SK-N-SH treated with all-trans-retinoic acid at 6 μM for 48 hours (cell line): ENCODE results near the gene MFAP1.
"Not testable (repeated sequence)": the region's sequence is repeated elsewhere in the genome, so short reads cannot be mapped to it uniquely, and the experiment has no call there.

Experiments used
- ATAC-seq: fragments of 200-7000 bp; cut with Tn5 transposase; 3 replicates; pipeline ENCODE4 v1.9.1; 2020; ENCODE audit warnings: mild to moderate bottlenecking, moderate library complexity
- ARNTL ChIP-seq: fragments of 450-650 bp; formaldehyde crosslinking; IDR thresholded peaks from 2 replicates; pipeline ENCODE4 v1.5.0; 2020; ENCODE audit warnings: low read depth, mild to moderate bottlenecking, moderate library complexity, borderline replicate concordance
- BACH2 ChIP-seq: fragments of 250-450 bp; sonication (Bioruptor Pico); IDR thresholded peaks from 2 replicates; pipeline ENCODE4 v1.9.0; 2021; ENCODE audit warnings: mild to moderate bottlenecking, borderline replicate concordance
- CSDC2 ChIP-seq: fragments of 250-450 bp; sonication (Bioruptor Pico); IDR thresholded peaks from 2 replicates; pipeline ENCODE4 v1.5.0; 2020; ENCODE audit warnings: mild to moderate bottlenecking, moderate library complexity
- ESRRG ChIP-seq: fragments of 250-450 bp; sonication (Bioruptor Pico); IDR thresholded peaks from 2 replicates; pipeline ENCODE4 v1.6.1; 2021; ENCODE audit warnings: mild to moderate bottlenecking
- ISL1 ChIP-seq: fragments of 250-450 bp; sonication (Bioruptor Pico); IDR thresholded peaks from 2 replicates; pipeline ENCODE4 v2.1.2; 2022; ENCODE audit warnings: mild to moderate bottlenecking, moderate library complexity
- OSR1 ChIP-seq: fragments of 250-450 bp; sonication (Bioruptor Pico); IDR thresholded peaks from 2 replicates; pipeline ENCODE4 v1.8.0; 2022; ENCODE audit warnings: moderate library complexity, mild to moderate bottlenecking, inconsistent platforms
- RARB ChIP-seq: fragments of 250-450 bp; sonication (Bioruptor Pico); IDR thresholded peaks from 2 replicates; pipeline ENCODE4 v1.8.0; 2021; ENCODE audit warnings: mild to moderate bottlenecking, moderate library complexity
- SNAI2 ChIP-seq: fragments of 250-450 bp; sonication (Bioruptor Pico); IDR thresholded peaks from 2 replicates; pipeline ENCODE4 v1.5.0; 2020; ENCODE audit warnings: mild to moderate bottlenecking, moderate library complexity
- TCF4 ChIP-seq: fragments of 250-450 bp; sonication (Bioruptor Pico); IDR thresholded peaks from 2 replicates; pipeline ENCODE4 v1.8.0; 2021; ENCODE audit warnings: mild to moderate bottlenecking, moderate library complexity, borderline replicate concordance
- TOX ChIP-seq: fragments of 250-450 bp; sonication (Bioruptor Pico); IDR thresholded peaks from 2 replicates; pipeline ENCODE4 v1.8.0; 2021; ENCODE audit warnings: mild to moderate bottlenecking, moderate library complexity, borderline replicate concordance
- ZFP3 ChIP-seq: fragments of 250-450 bp; sonication (Bioruptor Pico); IDR thresholded peaks from 2 replicates; pipeline ENCODE4 v1.5.0; 2020; ENCODE audit warnings: mild to moderate bottlenecking, moderate library complexity
- ZFP30 ChIP-seq: fragments of 450-650 bp; formaldehyde crosslinking; IDR thresholded peaks from 2 replicates; pipeline ENCODE4 v1.5.0; 2022; ENCODE audit warnings: mild to moderate bottlenecking, moderate library complexity
- ZNF565 ChIP-seq: fragments of 450-650 bp; formaldehyde crosslinking; conservative IDR thresholded peaks from 2 replicates; pipeline ENCODE4 v1.5.0; 2020; ENCODE audit warnings: low read depth, mild to moderate bottlenecking, moderate library complexity
- ZNF70 ChIP-seq: fragments of 450-650 bp; formaldehyde crosslinking; IDR thresholded peaks from 2 replicates; pipeline ENCODE4 v1.5.0; 2020; ENCODE audit warnings: mild to moderate bottlenecking, moderate library complexity
- TF ChIP-seq, protein P1 (sequence below): fragments of 250-450 bp; sonication (Bioruptor Pico); IDR thresholded peaks from 2 replicates; pipeline ENCODE4 v1.5.0; 2020; ENCODE audit warnings: mild to moderate bottlenecking, moderate library complexity
- TF ChIP-seq, protein P2 (sequence below): fragments of 250-450 bp; sonication (Bioruptor Pico); IDR thresholded peaks from 2 replicates; pipeline ENCODE4 v1.5.1; 2020; ENCODE audit warnings: low read depth, mild to moderate bottlenecking, moderate library complexity
- TF ChIP-seq, protein P3 (sequence below): fragments of 250-450 bp; sonication (Bioruptor Pico); IDR thresholded peaks from 2 replicates; pipeline ENCODE4 v1.8.0; 2021; ENCODE audit warnings: low read depth, mild to moderate bottlenecking, moderate library complexity, borderline replicate concordance
- TF ChIP-seq, protein P4 (sequence below): fragments of 250-450 bp; sonication (Bioruptor Pico); IDR thresholded peaks from 2 replicates; pipeline ENCODE4 v1.8.0; 2020; ENCODE audit warnings: mild to moderate bottlenecking, moderate library complexity, borderline replicate concordance
- TF ChIP-seq, protein P5 (sequence below): fragments of 250-450 bp; sonication (Bioruptor Pico); IDR thresholded peaks from 2 replicates; pipeline ENCODE4 v1.5.1; 2021; ENCODE audit warnings: mild to moderate bottlenecking, moderate library complexity

Gene MFAP1

GRCh38 chr15:43821505-43821904, 3.0 kb downstream of the MFAP1 start (continued):
- TF ChIP-seq, protein P1, sequence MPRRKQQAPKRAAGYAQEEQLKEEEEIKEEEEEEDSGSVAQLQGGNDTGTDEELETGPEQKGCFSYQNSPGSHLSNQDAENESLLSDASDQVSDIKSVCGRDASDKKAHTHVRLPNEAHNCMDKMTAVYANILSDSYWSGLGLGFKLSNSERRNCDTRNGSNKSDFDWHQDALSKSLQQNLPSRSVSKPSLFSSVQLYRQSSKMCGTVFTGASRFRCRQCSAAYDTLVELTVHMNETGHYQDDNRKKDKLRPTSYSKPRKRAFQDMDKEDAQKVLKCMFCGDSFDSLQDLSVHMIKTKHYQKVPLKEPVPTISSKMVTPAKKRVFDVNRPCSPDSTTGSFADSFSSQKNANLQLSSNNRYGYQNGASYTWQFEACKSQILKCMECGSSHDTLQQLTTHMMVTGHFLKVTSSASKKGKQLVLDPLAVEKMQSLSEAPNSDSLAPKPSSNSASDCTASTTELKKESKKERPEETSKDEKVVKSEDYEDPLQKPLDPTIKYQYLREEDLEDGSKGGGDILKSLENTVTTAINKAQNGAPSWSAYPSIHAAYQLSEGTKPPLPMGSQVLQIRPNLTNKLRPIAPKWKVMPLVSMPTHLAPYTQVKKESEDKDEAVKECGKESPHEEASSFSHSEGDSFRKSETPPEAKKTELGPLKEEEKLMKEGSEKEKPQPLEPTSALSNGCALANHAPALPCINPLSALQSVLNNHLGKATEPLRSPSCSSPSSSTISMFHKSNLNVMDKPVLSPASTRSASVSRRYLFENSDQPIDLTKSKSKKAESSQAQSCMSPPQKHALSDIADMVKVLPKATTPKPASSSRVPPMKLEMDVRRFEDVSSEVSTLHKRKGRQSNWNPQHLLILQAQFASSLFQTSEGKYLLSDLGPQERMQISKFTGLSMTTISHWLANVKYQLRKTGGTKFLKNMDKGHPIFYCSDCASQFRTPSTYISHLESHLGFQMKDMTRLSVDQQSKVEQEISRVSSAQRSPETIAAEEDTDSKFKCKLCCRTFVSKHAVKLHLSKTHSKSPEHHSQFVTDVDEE (CRISPR knock-in tag), result no peak

DNA sequence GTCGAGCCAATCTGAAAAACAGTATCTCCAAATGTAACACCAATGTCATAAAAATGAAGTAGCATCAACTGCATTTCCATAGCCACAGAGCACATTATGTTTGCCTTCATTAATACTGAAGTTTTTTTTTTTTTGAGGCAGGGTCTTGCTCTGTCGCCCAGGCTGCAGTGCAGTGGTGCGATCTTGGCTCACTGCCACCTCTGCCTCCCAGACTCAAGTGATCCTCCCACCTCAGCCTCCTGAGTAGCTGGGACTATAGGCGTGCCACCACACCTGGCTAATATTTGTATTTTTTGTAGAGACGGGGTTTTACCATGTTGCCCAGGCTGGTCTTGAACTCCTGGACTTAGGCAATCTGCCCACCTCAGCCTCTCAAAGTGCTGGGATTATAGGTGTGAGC, 9.4 kb downstream of the MFAP1 start:
- not testable (repeated sequence) for ATAC-seq

DNA sequence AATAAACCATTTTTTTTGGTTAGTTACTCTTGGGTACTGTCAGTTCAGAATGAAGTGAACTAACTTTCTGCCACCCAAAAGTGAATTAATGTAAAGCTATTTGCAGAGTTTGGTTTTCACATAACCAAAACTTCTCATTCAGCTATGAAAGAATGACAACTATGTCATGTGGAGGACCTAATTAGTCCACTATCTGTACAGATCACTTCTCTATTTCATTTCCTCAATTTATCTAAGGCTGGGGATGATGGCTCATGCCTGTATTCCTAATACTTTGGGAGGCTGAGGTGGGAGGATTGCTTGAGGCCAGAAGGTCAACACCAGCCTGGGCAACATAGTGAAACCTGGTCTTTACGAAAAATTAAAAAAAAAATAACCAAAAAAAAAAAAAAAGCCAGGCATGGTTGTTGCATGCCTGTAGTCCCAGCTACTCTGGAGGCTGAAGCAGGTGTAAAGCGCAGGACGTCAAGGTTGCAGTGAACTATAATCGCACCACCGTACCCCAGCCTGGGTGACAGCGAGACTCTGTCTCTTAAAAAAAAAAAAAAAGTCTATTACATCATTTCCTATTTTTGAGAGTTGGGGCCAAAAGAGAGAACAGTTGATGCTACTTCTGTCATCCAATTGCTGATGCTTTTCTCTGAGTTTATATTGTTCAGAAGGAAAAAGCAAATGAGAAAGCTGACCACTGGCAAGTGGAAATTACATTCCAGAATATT, 15.4 kb downstream of the MFAP1 start:
- TF ChIP-seq, protein P2, sequence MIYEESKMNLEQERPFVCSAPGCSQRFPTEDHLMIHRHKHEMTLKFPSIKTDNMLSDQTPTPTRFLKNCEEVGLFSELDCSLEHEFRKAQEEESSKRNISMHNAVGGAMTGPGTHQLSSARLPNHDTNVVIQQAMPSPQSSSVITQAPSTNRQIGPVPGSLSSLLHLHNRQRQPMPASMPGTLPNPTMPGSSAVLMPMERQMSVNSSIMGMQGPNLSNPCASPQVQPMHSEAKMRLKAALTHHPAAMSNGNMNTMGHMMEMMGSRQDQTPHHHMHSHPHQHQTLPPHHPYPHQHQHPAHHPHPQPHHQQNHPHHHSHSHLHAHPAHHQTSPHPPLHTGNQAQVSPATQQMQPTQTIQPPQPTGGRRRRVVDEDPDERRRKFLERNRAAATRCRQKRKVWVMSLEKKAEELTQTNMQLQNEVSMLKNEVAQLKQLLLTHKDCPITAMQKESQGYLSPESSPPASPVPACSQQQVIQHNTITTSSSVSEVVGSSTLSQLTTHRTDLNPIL (CRISPR knock-in tag), result no peak
- TF ChIP-seq ZNF70 (no peak), ZNF565 (no peak), CSDC2 (CRISPR knock-in tag) (no peak), ISL1 (CRISPR knock-in tag) (no peak), BACH2 (CRISPR knock-in tag) (no peak), ZFP3 (CRISPR knock-in tag) (no peak), OSR1 (CRISPR knock-in tag) (no peak), ARNTL (CRISPR knock-in tag) (no peak), ESRRG (CRISPR knock-in tag) (no peak), TCF4 (no peak)
- TF ChIP-seq, protein P1 (CRISPR knock-in tag), result no peak
- TF ChIP-seq, protein P3, sequence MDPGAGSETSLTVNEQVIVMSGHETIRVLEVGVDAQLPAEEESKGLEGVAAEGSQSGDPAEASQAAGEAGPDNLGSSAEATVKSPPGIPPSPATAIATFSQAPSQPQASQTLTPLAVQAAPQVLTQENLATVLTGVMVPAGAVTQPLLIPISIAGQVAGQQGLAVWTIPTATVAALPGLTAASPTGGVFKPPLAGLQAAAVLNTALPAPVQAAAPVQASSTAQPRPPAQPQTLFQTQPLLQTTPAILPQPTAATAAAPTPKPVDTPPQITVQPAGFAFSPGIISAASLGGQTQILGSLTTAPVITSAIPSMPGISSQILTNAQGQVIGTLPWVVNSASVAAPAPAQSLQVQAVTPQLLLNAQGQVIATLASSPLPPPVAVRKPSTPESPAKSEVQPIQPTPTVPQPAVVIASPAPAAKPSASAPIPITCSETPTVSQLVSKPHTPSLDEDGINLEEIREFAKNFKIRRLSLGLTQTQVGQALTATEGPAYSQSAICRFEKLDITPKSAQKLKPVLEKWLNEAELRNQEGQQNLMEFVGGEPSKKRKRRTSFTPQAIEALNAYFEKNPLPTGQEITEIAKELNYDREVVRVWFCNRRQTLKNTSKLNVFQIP (CRISPR knock-in tag), result no peak
- TF ChIP-seq, all 23 proteins: peak for 0
- ATAC-seq, result no peak

DNA sequence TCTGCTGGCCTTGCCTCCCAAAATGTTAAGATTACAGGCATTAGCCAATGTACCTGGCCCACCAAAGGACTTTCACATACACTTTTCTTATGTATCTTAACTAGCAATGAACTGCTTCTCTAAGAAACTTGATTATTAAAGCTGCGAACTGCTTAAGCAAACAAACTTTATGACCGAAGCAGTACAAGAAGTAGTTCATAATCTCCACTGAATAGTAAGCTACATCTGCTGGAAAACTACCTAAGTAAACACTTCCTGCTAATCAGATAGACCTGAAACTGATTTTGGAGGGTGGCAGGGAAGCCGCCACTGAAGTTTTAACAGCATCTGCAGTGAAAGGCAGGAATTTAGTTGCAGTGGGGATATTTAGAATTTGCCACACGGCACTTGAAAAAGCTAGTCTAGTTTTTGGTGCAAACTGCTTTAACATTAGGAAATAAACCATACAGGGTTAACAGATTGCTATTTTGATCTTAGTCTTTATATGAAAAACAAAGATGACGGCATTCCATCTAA, 16.0 kb downstream of the MFAP1 start:
- no peak for ATAC-seq
- no peak for TF ChIP-seq ZFP30 (CRISPR knock-in tag)
- TF ChIP-seq, protein P4, sequence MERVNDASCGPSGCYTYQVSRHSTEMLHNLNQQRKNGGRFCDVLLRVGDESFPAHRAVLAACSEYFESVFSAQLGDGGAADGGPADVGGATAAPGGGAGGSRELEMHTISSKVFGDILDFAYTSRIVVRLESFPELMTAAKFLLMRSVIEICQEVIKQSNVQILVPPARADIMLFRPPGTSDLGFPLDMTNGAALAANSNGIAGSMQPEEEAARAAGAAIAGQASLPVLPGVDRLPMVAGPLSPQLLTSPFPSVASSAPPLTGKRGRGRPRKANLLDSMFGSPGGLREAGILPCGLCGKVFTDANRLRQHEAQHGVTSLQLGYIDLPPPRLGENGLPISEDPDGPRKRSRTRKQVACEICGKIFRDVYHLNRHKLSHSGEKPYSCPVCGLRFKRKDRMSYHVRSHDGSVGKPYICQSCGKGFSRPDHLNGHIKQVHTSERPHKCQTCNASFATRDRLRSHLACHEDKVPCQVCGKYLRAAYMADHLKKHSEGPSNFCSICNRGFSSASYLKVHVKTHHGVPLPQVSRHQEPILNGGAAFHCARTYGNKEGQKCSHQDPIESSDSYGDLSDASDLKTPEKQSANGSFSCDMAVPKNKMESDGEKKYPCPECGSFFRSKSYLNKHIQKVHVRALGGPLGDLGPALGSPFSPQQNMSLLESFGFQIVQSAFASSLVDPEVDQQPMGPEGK (CRISPR knock-in tag), result no peak
- TF ChIP-seq RARB, result no peak
- TF ChIP-seq CSDC2 (CRISPR knock-in tag), result no peak
- no peak for TF ChIP-seq BACH2 (CRISPR knock-in tag)
- TF ChIP-seq ISL1 (CRISPR knock-in tag), result no peak
- no peak for TF ChIP-seq SNAI2 (CRISPR knock-in tag)
- TF ChIP-seq, protein P2 (CRISPR knock-in tag), result no peak
- TF ChIP-seq TOX (CRISPR knock-in tag), result no peak
- TF ChIP-seq ARNTL (CRISPR knock-in tag), result no peak
- TF ChIP-seq ESRRG (CRISPR knock-in tag), result no peak
- TF ChIP-seq, protein P5, sequence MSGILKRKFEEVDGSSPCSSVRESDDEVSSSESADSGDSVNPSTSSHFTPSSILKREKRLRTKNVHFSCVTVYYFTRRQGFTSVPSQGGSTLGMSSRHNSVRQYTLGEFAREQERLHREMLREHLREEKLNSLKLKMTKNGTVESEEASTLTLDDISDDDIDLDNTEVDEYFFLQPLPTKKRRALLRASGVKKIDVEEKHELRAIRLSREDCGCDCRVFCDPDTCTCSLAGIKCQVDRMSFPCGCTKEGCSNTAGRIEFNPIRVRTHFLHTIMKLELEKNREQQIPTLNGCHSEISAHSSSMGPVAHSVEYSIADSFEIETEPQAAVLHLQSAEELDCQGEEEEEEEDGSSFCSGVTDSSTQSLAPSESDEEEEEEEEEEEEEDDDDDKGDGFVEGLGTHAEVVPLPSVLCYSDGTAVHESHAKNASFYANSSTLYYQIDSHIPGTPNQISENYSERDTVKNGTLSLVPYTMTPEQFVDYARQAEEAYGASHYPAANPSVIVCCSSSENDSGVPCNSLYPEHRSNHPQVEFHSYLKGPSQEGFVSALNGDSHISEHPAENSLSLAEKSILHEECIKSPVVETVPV, result no peak
